Transverse colon (tissue), 4 donors: ENCODE data around the gene PKDCC. TPM values are rescaled to one million over a fixed set of nuclear protein-coding genes. Genes with fewer than 3 reads are reported as not detected.
A peak's percentile ranks its signal among the peaks of the same experiment; 100 is the strongest.

ENCODE experiments used
- DNase-seq: peaks from one replicate; pipeline ENCODE4 v3.0.0-alpha.2; 2019
- H3K27ac ChIP-seq, 4 donors: fragments of 200-600 bp; sonication (generic); 2 replicates each; pipeline ENCODE4 v1.5.1; 2016 to 2018; ENCODE audit warnings: inconsistent platforms in 4 of 4
- H3K27me3 ChIP-seq: fragments of 200-600 bp; sonication (generic); 2 replicates; pipeline ENCODE4 v1.5.1; 2017; ENCODE audit warnings: inconsistent platforms
- H3K36me3 ChIP-seq, 4 donors: fragments of 200-600 bp; sonication (generic); 2 replicates each; pipeline ENCODE4 v1.5.1; 2017 to 2019; ENCODE audit warnings: inconsistent platforms in 4 of 4
- H3K4me1 ChIP-seq, 4 donors: fragments of 200-600 bp; sonication (generic); 2 replicates each; pipeline ENCODE4 v1.5.1; 2017 to 2020; ENCODE audit warnings: inconsistent platforms in 4 of 4
- H3K4me3 ChIP-seq, 4 donors: fragments of 200-600 bp; sonication (generic); 1 replicate in 1 of 4; 2 replicates in 3 of 4; pipeline versions ENCODE4 v1.5.1 to v1.6.1; 2017 to 2019; ENCODE audit warnings: inconsistent platforms in 4 of 4
- H3K9me3 ChIP-seq, 2 donors: fragments of 200-600 bp; sonication (generic); 2 replicates each; pipeline ENCODE4 v1.5.1; 2017 to 2019; ENCODE audit warnings: inconsistent platforms in 2 of 2
- CTCF ChIP-seq, 5 experiments: fragments of 200-600 bp in 3 of 5; fragments of 450-650 bp in 2 of 5; sonication (generic) in 3 of 5; IDR thresholded peaks; 1 replicate in 2 of 5; 2 replicates in 3 of 5; pipeline ENCODE4 v1.5.1; 2016 to 2017; ENCODE audit warnings: antibody characterized with exemption in 5 of 5, inconsistent platforms in 3 of 5, mild to moderate bottlenecking in 2 of 5, moderate library complexity in 1 of 5
- EP300 ChIP-seq: sonication (generic); formaldehyde crosslinking; IDR thresholded peaks from one replicate; pipeline ENCODE4 v1.6.1; 2017; ENCODE audit warnings: antibody characterized with exemption, low read depth
- POLR2A ChIP-seq: fragments of 450-650 bp; IDR thresholded peaks from one replicate; pipeline ENCODE4 v1.6.1; 2016; ENCODE audit warnings: antibody characterized with exemption, mild to moderate bottlenecking, moderate library complexity
- POLR2AphosphoS5 ChIP-seq, 3 donors: sonication (generic); formaldehyde crosslinking; IDR thresholded peaks; one replicate each; pipeline ENCODE4 v1.6.1; 2016; ENCODE audit warnings: antibody characterized with exemption in 3 of 3
- WGBS, 2 donors: methylation state at CpG; one replicate each; pipeline ENCODE4 v1.1.5; 2018; ENCODE audit warnings: low coverage in 1 of 2; 5-methylcytosine and 5-hydroxymethylcytosine counted together
- in situ Hi-C, 4 donors: fragments of 200-750 bp; cut with MboI; loops; one replicate each; pipeline versions ENCODE4 v1.15.0 to v1.15.1; 2017; ENCODE audit warnings: low sequenced_read_pairs in 3 of 4, low pct_ligation_motif_present in 1 of 4, low pct_unique_long_range_greater_than_20kb in 1 of 4
- intact Hi-C: fragments of 100-400 bp; cut with DNase I; formaldehyde crosslinking; loops from one replicate; pipeline ENCODE4 v1.15.1; 2023; ENCODE audit warnings: low total_unique reads
- total RNA-seq, 4 donors: library from RNA; depleted of rRNA; stranded (reverse); fragments of >200 nt; gene quantifications; one replicate each; pipeline ENCODE4 v1.1.0, GENCODE V29; 2016

PKDCC gene
- total RNA-seq, 4 donors from 2014 or later: 60.6 to 108 (median 74.6) TPM

GRCh38 chr2:42053482-42053790, 5.6 kb downstream of the PKDCC start:
- Histone ChIP-seq H3K36me3 (no peaks in the 10 kb centered on the region), H3K4me3 (no peak overlapping the region), H3K27ac (peak overlapping the region; percentile 86 to 96 (median 92)), H3K9me3 (no peaks in the 10 kb centered on the region), H3K27me3 (no peaks in the 10 kb centered on the region), H3K4me1 (peaks cover 64 to 84% (median 75%) of the 10 kb centered on the region in 4 donors)
- WGBS, 2 donors: 22% methylated on average over 6 of the region's 6 CpGs; no CpG with 5 or more reads in 1 of the 2 donors
- intact Hi-C loops (loop anchor here (5.0 kb wide), 1 partner anchor 126 kb away; no protein-coding TSS in a partner anchor), in situ Hi-C loops (no loop called here)
- no peak for DNase-seq
- TF ChIP-seq CTCF (IDR thresholded peaks at IDR 0.05) (no peak), EP300 (no peak), POLR2AphosphoS5 (IDR thresholded peaks at IDR 0.05) (no peak), POLR2A (no peak)

GRCh38 chr2:42053791-42054701, 6.2 kb downstream of the PKDCC start:
- in situ Hi-C loops: no loop called here
- WGBS, 2 donors: 39% methylated on average over 24 of the region's 24 CpGs; no CpG with 5 or more reads in 1 of the 2 donors

GRCh38 chr2:42054714-42055430, 7.1 kb downstream of the PKDCC start:
- Histone ChIP-seq H3K4me1 (peaks cover 68 to 94% (median 82%) of the 10 kb centered on the region in 4 donors), H3K4me3 (no peak overlapping the region), H3K36me3 (peaks cover 0 to 6% (median 0%) of the 10 kb centered on the region in 4 donors), H3K27me3 (no peaks in the 10 kb centered on the region), H3K27ac (peak overlapping the region; percentile 86 to 96 (median 92)), H3K9me3 (no peaks in the 10 kb centered on the region)
- in situ Hi-C loops: no loop called here
- TF ChIP-seq EP300: no peak
- TF ChIP-seq POLR2A: no peak
- no peak for TF ChIP-seq POLR2AphosphoS5 (IDR thresholded peaks at IDR 0.05)
- TF ChIP-seq CTCF (IDR thresholded peaks at IDR 0.05): peak; percentile 25 to 81 (median 44)
- 53 to 64% methylated on average over 5 to 14 of the region's 19 CpGs for WGBS, 2 donors
- DNase-seq: peak; percentile 85
- intact Hi-C loops: loop anchor here (5.0 kb wide), 1 partner anchor 128 kb away; no protein-coding TSS in a partner anchor

More at GRCh38 chr2:42053791-42054701, 6.2 kb downstream of the PKDCC start:
- peaks cover 64 to 89% (median 75%) of the 10 kb centered on the region in 4 donors for H3K4me1 ChIP-seq
- TF ChIP-seq CTCF (IDR thresholded peaks at IDR 0.05) (no peak), POLR2A (no peak), EP300 (no peak), POLR2AphosphoS5 (IDR thresholded peaks at IDR 0.05) (peak in 2 of 3 donors; percentile 32)
- H3K9me3 ChIP-seq: no peaks in the 10 kb centered on the region
- H3K27ac ChIP-seq: peak overlapping the region; percentile 86 to 96 (median 92)
- intact Hi-C loops: loop anchor here (5.0 kb wide), 1 partner anchor 127 kb away; no protein-coding TSS in a partner anchor
- DNase-seq: peak; percentile 66
- no peaks in the 10 kb centered on the region for H3K27me3 ChIP-seq
- no peak overlapping the region for H3K4me3 ChIP-seq
- H3K36me3 ChIP-seq: peaks cover 0 to 6% (median 0%) of the 10 kb centered on the region in 4 donors
